Kidney epithelial cell (primary cell): ENCODE measurements around the gene MGP. TPM values are rescaled to one million over a fixed set of nuclear protein-coding genes. Genes with fewer than 3 reads are reported as not detected.
A peak's percentile ranks its signal among the peaks of the same experiment; 100 is the strongest.

ENCODE experiments used
- DNase-seq: peaks from one replicate; pipeline ENCODE4 v3.0.0-alpha.2; 2010; ENCODE audit warnings: low read depth
- H3K27me3 ChIP-seq: 2 replicates; pipeline ENCODE4 v1.6.0; 2011; ENCODE audit warnings: low read length; ENCODE audit not compliant: control insufficient read depth, insufficient read depth
- H3K36me3 ChIP-seq: 2 replicates; pipeline ENCODE4 v1.5.1; 2011; ENCODE audit warnings: low read length; ENCODE audit not compliant: control insufficient read depth, insufficient read depth
- H3K4me3 ChIP-seq: 2 replicates; pipeline ENCODE4 v1.5.1; 2011; ENCODE audit warnings: low read depth, mild to moderate bottlenecking, control low read depth, low read length
- total RNA-seq: library from RNA; depleted of rRNA; stranded (reverse); fragments of >200 nt; gene quantifications from 2 replicates; pipeline ENCODE4 v1.2.3, GENCODE V29; 2015
- TF ChIP-seq, protein P1 (sequence below): IDR thresholded peaks from 2 replicates; pipeline ENCODE4 v1.5.1; 2011; ENCODE audit warnings: mild to moderate bottlenecking, moderate library complexity, low read length, control low read depth, inconsistent platforms; ENCODE audit not compliant: insufficient read depth, poor library complexity, severe bottlenecking

MGP gene
- total RNA-seq, 1 donor from 2014 or later, result 4.0 TPM

DNA sequence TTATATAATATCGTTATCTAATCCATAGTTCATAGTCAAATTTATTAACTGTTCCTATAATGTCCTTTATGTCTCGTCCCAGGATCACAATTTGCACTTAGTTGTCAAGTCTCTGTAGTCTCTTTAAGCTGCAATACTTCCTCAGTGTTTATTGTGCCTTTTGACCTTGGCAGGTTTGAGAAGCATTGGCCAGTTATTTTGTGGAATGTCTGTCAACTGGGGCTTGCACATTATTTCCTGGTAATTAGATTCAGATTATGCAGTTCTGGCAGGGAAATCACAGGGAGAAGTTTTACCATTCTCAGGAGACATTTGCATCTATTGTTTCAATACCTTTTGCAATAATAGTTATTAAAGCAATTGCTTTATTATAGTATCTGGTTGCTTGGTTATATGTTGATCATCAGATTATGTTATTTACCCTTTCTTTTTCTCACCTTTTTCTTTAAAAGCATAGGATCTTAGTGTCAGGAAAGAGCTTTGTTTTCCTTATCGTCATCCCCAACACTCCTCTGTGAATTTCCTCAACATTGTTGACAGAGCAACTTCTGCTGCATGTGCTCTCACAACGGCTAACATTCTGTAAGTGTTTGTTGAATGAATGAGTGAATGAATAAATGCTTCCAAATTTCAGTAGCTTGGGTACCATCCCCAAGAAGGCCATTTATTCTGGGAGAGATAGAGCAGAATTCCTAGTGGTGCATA is 38.6 kb downstream of the MGP start:
- Histone ChIP-seq H3K4me3 (no peak overlapping the region), H3K36me3 (no peaks in the 10 kb centered on the region), H3K27me3 (no peaks in the 10 kb centered on the region)
- DNase-seq, result no peak
- TF ChIP-seq, protein P1, sequence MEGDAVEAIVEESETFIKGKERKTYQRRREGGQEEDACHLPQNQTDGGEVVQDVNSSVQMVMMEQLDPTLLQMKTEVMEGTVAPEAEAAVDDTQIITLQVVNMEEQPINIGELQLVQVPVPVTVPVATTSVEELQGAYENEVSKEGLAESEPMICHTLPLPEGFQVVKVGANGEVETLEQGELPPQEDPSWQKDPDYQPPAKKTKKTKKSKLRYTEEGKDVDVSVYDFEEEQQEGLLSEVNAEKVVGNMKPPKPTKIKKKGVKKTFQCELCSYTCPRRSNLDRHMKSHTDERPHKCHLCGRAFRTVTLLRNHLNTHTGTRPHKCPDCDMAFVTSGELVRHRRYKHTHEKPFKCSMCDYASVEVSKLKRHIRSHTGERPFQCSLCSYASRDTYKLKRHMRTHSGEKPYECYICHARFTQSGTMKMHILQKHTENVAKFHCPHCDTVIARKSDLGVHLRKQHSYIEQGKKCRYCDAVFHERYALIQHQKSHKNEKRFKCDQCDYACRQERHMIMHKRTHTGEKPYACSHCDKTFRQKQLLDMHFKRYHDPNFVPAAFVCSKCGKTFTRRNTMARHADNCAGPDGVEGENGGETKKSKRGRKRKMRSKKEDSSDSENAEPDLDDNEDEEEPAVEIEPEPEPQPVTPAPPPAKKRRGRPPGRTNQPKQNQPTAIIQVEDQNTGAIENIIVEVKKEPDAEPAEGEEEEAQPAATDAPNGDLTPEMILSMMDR, result no peak

DNA sequence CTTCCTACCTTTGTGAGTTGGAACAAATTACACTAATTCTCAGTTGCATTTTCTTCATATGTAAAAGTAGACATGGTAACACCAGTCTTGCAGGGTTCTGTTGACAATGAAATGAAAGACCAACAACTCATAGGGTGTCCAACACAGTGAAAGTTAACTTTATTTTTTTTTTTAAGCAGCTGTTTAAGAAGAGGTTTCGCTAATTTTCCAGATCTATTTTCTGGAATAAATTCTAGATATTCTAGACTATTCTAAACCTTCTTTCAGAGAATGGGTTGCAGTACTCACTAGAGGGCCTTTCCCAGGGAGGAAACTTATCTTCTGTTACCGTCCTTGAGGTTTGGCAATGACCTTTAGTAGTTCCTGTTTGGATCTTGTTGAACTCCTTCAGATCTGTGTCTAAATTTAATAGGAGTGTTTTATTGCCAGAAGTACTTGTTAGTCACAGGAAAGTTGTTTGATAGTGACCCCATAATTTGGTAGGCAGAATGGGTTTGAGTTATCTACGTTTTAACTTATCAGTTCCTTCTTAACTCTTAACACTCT is 39.5 kb downstream of the MGP start:
- TF ChIP-seq, protein P1, result no peak
- Histone ChIP-seq H3K4me3 (no peak overlapping the region), H3K27me3 (no peaks in the 10 kb centered on the region), H3K36me3 (no peaks in the 10 kb centered on the region)
- DNase-seq, result no peak

DNA sequence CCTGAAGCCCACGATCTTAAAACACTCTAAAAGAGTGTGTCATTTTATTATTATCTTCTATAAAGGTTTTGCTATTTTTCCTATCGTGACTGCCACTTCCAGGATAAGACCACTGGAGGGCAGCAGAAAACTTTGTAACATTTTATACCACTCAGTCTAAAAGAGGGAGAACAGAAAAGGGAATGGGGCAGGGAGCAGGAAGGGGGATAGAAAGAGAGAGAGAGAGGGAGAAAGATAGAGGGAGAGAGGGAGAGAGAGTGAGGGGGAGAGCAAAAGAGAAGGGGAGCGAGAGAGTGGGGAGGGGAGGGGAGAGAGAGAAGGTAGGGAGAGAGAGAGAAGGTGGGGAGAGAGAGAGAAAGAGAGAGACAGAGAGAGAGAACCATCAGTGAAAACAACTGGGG is 40.3 kb downstream of the MGP start:
- TF ChIP-seq, protein P1, result peak; percentile 71
- H3K27me3 ChIP-seq, result no peaks in the 10 kb centered on the region
- no peaks in the 10 kb centered on the region for H3K36me3 ChIP-seq
- DNase-seq, result no peak
- no peak overlapping the region for H3K4me3 ChIP-seq

GRCh38 chr12:14844401-14844800 is 41.3 kb downstream of the MGP start:
- TF ChIP-seq, protein P1, result no peak
- Histone ChIP-seq H3K36me3 (no peaks in the 10 kb centered on the region), H3K27me3 (no peaks in the 10 kb centered on the region), H3K4me3 (no peak overlapping the region)
- no peak for DNase-seq

GRCh38 chr12:14843425-14843887 is 42.2 kb downstream of the MGP start, which contains the start of gene ART4:
Gene ART4, minus strand, starts transcription at chr12:14843526. Its CDS starts 413 bp downstream, at chr12:14843113.
- TF ChIP-seq, protein P1, result no peak
- Histone ChIP-seq H3K27me3 (no peaks in the 10 kb centered on the region), H3K4me3 (no peak within 1 kb of the TSS), H3K36me3 (no peaks in the 10 kb centered on the region)
- no peak for DNase-seq
